C4-2B (cell line): ENCODE measurements around the gene C19orf73.
A peak's percentile ranks its signal among the peaks of the same experiment; 100 is the strongest.

Experiments
- H3K27ac ChIP-seq: fragments of 450-650 bp; 2 replicates; pipeline ENCODE4 v1.5.1; 2017
- ZFX ChIP-seq: fragments of 450-650 bp; IDR thresholded peaks from 2 replicates; pipeline ENCODE4 v1.6.1; 2017
- TF ChIP-seq, protein P1 (sequence below): fragments of 450-650 bp; conservative IDR thresholded peaks from 2 replicates; pipeline ENCODE4 v1.5.1; 2017; ENCODE audit warnings: mild to moderate bottlenecking

C19orf73 gene

DNA sequence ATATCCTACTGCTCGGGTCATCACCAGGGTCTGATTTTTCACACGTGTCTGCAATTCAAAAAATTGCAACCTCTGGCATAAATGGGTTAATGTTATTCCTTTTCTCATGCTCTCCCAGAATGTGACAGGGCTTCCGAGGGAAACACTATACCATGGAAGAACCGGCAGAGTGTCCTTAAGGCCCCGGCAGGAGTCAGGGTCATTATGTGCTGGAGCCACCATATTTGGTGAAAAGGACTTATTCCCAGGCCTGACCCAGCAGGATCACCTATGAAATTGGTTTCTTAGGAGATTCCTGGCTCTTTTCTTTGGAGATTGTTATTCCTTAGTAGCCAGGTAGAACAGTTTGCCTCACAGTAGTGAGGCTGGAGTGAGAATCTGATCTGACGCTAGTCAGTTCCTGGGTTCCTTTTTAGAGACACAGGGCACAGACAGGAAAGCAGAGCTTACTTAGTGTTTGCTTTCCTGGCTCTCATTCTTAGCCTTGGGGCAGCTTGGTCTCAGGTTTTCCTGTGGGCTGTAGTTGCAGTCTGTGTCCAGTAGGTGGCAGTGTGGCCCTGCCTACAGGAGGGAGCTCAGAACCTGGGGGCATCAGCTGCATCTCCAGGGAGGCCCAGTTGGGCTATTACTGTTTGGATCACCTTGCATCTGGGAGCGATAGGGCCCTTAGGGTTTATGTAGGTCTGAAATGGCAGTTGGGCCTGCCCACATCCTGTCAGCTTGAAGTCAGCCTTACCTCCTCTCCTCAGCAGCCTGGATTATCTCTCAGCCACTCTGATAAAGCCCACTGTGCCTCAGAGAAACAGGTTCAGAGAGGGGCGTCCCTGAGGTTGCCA, 21.3 kb downstream of the C19orf73 start:
- H3K27ac ChIP-seq = peak overlapping the region; percentile 57
- TF ChIP-seq, protein P1, sequence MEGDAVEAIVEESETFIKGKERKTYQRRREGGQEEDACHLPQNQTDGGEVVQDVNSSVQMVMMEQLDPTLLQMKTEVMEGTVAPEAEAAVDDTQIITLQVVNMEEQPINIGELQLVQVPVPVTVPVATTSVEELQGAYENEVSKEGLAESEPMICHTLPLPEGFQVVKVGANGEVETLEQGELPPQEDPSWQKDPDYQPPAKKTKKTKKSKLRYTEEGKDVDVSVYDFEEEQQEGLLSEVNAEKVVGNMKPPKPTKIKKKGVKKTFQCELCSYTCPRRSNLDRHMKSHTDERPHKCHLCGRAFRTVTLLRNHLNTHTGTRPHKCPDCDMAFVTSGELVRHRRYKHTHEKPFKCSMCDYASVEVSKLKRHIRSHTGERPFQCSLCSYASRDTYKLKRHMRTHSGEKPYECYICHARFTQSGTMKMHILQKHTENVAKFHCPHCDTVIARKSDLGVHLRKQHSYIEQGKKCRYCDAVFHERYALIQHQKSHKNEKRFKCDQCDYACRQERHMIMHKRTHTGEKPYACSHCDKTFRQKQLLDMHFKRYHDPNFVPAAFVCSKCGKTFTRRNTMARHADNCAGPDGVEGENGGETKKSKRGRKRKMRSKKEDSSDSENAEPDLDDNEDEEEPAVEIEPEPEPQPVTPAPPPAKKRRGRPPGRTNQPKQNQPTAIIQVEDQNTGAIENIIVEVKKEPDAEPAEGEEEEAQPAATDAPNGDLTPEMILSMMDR = peak; percentile 91
- no peak for TF ChIP-seq ZFX

DNA sequence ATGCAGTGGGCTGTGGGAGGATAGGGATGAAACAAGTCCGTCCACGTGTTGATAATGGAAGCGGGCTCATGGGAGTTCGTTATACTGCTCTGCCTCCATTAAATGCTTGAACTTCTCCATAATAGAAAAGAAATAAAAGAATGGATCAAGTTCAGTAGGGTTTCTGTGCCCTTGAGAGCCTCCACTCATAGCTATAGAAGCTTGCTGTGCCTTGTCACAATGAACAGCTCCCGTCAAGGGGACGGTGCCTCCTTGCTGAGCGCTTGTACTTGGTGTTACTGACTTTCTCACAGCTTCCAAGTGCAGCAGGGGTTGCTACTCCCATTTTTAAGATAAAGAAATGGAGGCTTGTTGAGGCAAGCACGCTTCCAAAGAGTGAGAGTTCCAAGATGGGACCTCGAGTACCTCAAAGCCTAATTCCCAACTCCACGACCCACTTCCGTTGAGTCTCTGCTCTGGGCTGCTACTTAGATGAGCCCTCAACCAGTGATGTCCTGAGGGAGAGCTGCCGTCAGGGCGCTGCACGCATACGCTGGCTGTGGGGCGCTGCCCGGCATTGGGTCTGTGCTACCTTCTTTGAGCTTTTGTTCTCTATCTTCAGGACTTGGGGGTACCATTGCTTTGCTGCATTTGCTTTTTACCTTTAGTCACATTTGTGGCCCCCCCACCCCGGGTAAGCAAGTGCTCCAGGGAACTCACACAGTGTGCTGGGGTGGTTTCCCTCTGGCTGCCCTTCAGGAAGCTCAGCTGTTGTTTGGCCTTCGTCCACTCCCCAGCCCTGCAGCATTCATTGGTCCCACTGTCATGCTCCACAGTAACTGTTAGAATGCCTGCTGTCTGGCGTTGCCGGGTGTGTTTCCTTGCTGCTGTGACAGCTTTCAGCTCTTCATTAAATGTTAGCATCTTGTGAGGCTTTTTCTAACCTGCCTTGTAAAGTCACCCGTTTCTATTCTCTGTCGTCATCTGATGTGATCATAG, 24.1 kb downstream of the C19orf73 start:
- TF ChIP-seq, protein P1 = no peak
- no peak for TF ChIP-seq ZFX

DNA sequence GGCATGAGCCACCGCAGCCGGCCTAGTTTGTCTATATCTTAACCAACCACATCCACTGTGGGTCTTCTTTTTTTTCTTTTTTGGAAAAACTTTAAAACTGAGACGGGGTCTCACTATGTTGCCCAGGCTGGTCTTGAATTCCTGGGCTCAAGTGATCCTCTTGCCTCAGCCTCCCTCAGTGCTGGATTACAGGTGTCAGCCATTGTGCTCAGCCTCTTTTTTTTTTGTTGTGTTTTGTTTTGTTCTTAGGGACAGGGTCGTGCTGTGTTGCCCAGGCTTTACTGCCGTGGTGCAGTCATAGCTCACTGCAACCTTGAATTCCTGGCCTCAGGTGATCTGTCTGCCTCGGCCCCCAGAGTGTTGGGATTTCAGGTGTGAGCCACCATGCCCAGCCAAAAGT, 26.3 kb downstream of the C19orf73 start:
- TF ChIP-seq ZFX = no peak
- TF ChIP-seq, protein P1 = no peak
- H3K27ac ChIP-seq = no peak overlapping the region

More for the DNA sequence above, 24.1 kb downstream of the C19orf73 start:
- H3K27ac ChIP-seq = no peak overlapping the region

DNA sequence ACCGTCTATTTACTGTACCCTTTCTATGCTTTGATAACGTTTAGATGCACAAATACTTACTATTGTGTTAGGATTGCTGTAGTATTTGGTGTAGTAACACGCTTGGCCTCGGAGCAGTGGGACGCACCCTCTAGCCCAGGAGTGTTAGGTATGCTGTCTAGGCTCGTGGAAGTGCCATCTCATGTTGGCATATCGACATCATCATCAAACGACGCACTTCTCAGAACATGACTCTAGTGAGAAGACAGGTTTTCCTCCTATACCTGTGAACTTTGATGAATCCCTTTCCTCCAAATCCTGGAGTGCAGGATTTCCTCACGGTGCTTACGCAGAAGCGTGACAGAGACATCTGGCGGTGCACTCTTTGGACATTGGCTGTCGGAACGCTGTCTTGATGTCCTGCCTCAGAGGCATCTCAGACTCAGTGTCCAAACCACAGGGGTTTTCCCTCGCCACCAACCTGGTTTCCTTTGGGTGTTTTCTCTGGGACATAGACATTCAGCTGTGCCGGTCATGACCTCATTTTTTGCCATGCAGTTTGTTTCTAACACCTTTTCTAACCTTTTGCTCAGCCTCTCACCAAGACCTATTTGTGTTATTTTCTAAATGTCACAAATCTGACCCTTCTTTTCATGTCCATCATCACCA, 27.4 kb downstream of the C19orf73 start:
- no peak overlapping the region for H3K27ac ChIP-seq
- TF ChIP-seq, protein P1 = no peak
- TF ChIP-seq ZFX = no peak

DNA sequence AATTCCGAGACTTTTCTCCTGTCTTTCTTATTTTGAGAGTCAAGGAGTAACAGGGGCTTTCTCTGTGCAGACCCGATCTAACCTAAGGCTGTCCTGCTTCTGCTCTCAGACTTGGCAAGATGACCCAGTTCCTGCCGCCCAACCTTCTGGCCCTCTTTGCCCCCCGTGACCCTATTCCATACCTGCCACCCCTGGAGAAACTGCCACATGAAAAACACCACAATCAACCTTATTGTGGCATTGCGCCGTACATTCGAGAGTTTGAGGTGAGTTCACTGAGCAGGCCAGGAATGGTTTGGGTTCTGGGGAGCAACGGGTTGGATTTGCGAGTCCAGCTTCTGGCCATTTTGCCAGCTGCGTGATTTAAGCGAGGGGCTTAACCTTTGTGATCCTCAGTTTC, 32.6 kb downstream of the C19orf73 start:
- no peak for TF ChIP-seq ZFX
- TF ChIP-seq, protein P1 = no peak
- peak overlapping the region; percentile 90 for H3K27ac ChIP-seq

DNA sequence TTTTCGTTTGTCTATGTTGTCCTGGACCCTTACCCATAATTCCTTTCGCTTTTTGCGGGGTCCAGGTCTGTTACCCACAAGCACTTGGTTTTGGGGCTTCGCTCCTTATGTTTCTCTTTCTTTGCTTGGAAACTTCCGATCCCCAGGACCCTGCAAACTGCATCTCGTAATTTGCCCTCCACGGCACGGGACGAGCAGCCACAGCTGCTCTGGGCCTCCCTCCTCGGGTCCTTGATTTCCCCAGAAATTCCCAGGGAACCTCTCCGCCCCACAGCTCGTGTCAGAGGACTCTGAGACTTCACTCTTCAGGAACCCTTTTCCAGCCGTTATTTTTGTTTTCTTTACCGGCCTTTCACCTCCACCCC, 33.1 kb downstream of the C19orf73 start:
- peak overlapping the region; percentile 90 for H3K27ac ChIP-seq
- no peak for TF ChIP-seq ZFX

DNA sequence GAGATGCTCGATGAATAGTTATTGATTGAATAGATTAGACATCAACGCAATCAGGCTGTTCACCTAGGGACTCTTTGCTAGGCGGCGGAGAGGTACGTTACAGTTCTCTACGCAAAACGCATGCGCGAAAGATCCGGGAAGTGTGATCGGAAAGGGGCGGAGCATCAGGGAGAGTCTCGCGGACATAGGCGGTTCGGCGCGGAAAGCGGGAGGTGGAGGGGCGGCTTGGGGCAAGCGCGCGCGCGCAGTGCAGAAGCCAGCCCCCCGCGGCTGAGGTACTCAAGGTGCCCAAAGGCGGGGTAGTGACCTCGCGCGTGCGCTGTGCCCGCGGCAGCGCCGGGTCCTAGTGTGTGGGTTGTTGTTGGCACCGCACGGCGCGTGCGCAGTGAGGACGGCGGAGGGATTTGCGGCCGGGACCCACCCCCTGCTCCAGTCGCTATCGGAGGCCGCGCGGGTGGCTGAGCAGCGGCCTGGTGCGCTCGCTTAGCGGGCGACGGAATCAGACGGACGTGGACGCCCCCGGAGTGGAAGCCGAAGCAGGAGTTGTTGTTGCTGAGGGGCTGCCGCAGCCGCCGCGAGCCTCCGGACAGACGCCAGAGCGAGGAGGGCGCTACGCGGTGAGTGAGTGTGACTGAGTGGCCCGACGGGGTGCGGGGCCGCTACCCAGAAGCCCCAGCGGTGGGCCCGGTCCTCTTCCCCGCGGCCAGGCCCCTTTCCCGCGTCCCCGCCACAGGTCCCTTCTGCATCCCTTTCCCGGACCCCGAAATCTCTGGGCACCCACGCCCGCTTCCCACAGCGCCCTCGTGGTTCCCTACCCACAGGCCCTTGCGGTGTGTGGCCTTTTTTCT, 33.7 kb downstream of the C19orf73 start, which contains the start of gene SNRNP70:
SNRNP70 (plus strand) TSS at position 432 of the 848 bp plus-strand sequence. CDS start 964 bp downstream, outside the sequence.
- H3K27ac ChIP-seq = peak within 1 kb of the TSS; percentile 90
- TF ChIP-seq, protein P1 = no peak
- peak; percentile 80 for TF ChIP-seq ZFX
